Measurements from ENCODE around the gene CCDC178.

DNA sequence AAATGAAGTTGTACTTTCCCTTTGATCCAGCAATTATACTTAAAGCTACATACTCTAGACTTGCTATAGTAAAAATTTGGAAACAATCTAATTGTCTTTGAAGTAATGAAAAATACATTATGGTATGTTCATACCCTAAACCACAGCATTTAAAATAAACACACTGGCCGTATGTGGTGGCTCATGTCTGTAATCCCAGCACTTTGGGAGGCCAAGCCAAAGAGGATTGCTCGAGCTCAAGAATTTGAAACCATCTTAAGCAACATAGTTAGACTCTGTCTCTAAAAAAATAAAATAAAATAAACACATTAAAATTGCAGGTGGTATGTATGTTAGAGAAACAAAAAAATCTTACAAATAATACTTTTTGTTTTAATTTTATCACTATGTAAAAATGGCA lies 459.6 kb downstream of the CCDC178 start:
- TF ChIP-seq, protein P1, sequence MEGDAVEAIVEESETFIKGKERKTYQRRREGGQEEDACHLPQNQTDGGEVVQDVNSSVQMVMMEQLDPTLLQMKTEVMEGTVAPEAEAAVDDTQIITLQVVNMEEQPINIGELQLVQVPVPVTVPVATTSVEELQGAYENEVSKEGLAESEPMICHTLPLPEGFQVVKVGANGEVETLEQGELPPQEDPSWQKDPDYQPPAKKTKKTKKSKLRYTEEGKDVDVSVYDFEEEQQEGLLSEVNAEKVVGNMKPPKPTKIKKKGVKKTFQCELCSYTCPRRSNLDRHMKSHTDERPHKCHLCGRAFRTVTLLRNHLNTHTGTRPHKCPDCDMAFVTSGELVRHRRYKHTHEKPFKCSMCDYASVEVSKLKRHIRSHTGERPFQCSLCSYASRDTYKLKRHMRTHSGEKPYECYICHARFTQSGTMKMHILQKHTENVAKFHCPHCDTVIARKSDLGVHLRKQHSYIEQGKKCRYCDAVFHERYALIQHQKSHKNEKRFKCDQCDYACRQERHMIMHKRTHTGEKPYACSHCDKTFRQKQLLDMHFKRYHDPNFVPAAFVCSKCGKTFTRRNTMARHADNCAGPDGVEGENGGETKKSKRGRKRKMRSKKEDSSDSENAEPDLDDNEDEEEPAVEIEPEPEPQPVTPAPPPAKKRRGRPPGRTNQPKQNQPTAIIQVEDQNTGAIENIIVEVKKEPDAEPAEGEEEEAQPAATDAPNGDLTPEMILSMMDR (IDR thresholded peaks at IDR 0.05): no peak
- TF ChIP-seq POLR2A (IDR thresholded peaks at IDR 0.05): no peak
- TF ChIP-seq EP300 (IDR thresholded peaks at IDR 0.05): no peak
